A673 (cell line): ENCODE data around the gene ESPNL. TPM values are rescaled to one million over a fixed set of nuclear protein-coding genes. Genes with fewer than 3 reads are reported as not detected.

ENCODE experiments used
- BruUV-seq: library from RNA; stranded (reverse); fragments of 400-500 nt; replicated peaks from 2 replicates; lab custom pipeline; 2021; lab: Mats Ljungman, UMichigan
- CTCF ChIA-PET: fragments of 300-600 bp; sonication (Branson Sonifier 250); formaldehyde crosslinking; loops from one replicate; lab custom pipeline; 2022; ENCODE audit warnings: antibody characterized with exemption; lab: Charles Lee
- POLR2A ChIA-PET: fragments of 300-600 bp; sonication (Branson Sonifier 250); formaldehyde crosslinking; loops from one replicate; lab custom pipeline; 2022; ENCODE audit warnings: antibody characterized with exemption; ENCODE audit not compliant: low non-redundant PET; lab: Charles Lee
- DNase-seq: peaks from one replicate; pipeline ENCODE4 v3.0.0-alpha.2; 2015; ENCODE audit warnings: low spot score
- H3K27ac ChIP-seq: fragments of 200-600 bp; sonication (generic); 2 replicates; pipeline ENCODE4 v1.5.1; 2016; ENCODE audit warnings: mixed run types, low read depth, mild to moderate bottlenecking, mixed read lengths, antibody characterized with exemption, low read length; ENCODE audit not compliant: poor library complexity, severe bottlenecking
- H3K27me3 ChIP-seq: fragments of 200-600 bp; sonication (generic); replicated peaks from 2 replicates; pipeline ENCODE4 v1.6.1; 2017; ENCODE audit warnings: mixed run types, low read depth, mild to moderate bottlenecking, mixed read lengths, antibody characterized with exemption, low read length; ENCODE audit not compliant: insufficient read depth, poor library complexity
- H3K36me3 ChIP-seq: fragments of 200-600 bp; sonication (generic); 2 replicates; pipeline ENCODE4 v1.6.1; 2016; ENCODE audit warnings: mixed run types, mild to moderate bottlenecking, mixed read lengths, antibody characterized with exemption, low read length; ENCODE audit not compliant: insufficient read depth, poor library complexity, severe bottlenecking
- H3K4me1 ChIP-seq: fragments of 200-600 bp; sonication (generic); 2 replicates; pipeline ENCODE4 v1.6.1; 2017; ENCODE audit warnings: mixed run types, mild to moderate bottlenecking, mixed read lengths, antibody characterized with exemption, low read length; ENCODE audit not compliant: insufficient read depth, poor library complexity, severe bottlenecking
- H3K4me3 ChIP-seq: fragments of 200-600 bp; sonication (generic); 2 replicates; pipeline ENCODE4 v1.5.1; 2016; ENCODE audit warnings: low read depth, mixed run types, mild to moderate bottlenecking, mixed read lengths, low read length; ENCODE audit not compliant: poor library complexity, severe bottlenecking
- H3K9me3 ChIP-seq: fragments of 200-600 bp; sonication (generic); 2 replicates; pipeline ENCODE4 v1.6.1; 2016; ENCODE audit warnings: mixed run types, low read depth, mild to moderate bottlenecking, mixed read lengths, antibody characterized with exemption, low read length; ENCODE audit not compliant: poor library complexity, severe bottlenecking
- CTCF ChIP-seq: fragments of 300-800, 200-600 bp; sonication (generic); conservative IDR thresholded peaks from 2 replicates; pipeline ENCODE4 v1.5.1; 2017; ENCODE audit warnings: low read depth, mild to moderate bottlenecking, antibody characterized with exemption, low read length, moderate library complexity, mixed read lengths
- EZH2 ChIP-seq: fragments of 200-600 bp; sonication (generic); IDR thresholded peaks from 2 replicates; pipeline ENCODE4 v1.6.1; 2017; ENCODE audit warnings: borderline replicate concordance, low read depth, mild to moderate bottlenecking, mixed read lengths, antibody characterized with exemption, low read length; ENCODE audit not compliant: poor library complexity, severe bottlenecking
- intact Hi-C: fragments of 100-400 bp; cut with micrococcal nuclease; formaldehyde crosslinking; loops from one replicate; pipeline ENCODE4 v1.10.0; 2022; ENCODE audit not compliant: unreplicated experiment
- total RNA-seq: library from RNA; stranded (reverse); gene quantifications from 2 replicates; pipeline ENCODE4 v1.2.3, GENCODE V29; 2021

The ESPNL gene
- total RNA-seq, 1 experiment from 2014 or later = 0.30 TPM

GRCh38 chr2:238116298-238117198 lies 16.4 kb downstream of the ESPNL start:
- H3K27me3 ChIP-seq = no peaks in the 10 kb centered on the region
- no peak for DNase-seq
- ChIA-PET CTCF (no interaction called here), POLR2A (no interaction called here)
- no peak overlapping the region for H3K4me3 ChIP-seq
- no peak overlapping the region for H3K27ac ChIP-seq
- no peaks in the 10 kb centered on the region for H3K36me3 ChIP-seq
- no TSS peak for BruUV-seq
- intact Hi-C loops = no loop called here
- no peak for TF ChIP-seq EZH2
- TF ChIP-seq CTCF = no peak
- no peaks in the 10 kb centered on the region for H3K4me1 ChIP-seq
- H3K9me3 ChIP-seq = no peaks in the 10 kb centered on the region

- intact Hi-C loops = no loop called here
- POLR2A ChIA-PET = no interaction called here
- TF ChIP-seq CTCF (no peak), EZH2 (no peak)
- Histone ChIP-seq H3K4me3 (no peak overlapping the region), H3K27ac (no peak overlapping the region), H3K4me1 (no peaks in the 10 kb centered on the region), H3K9me3 (no peaks in the 10 kb centered on the region), H3K36me3 (no peaks in the 10 kb centered on the region), H3K27me3 (no peaks in the 10 kb centered on the region)
- CTCF ChIA-PET = no interaction called here
- DNase-seq = no peak
- BruUV-seq = no TSS peak
These were observed 17.3 kb downstream of the ESPNL start for GRCh38 chr2:238117199-238118154.

- TF ChIP-seq CTCF (no peak), EZH2 (no peak)
- intact Hi-C loops = no loop called here
- CTCF ChIA-PET = no interaction called here
- Histone ChIP-seq H3K36me3 (no peaks in the 10 kb centered on the region), H3K27me3 (no peaks in the 10 kb centered on the region), H3K4me3 (no peak overlapping the region), H3K9me3 (no peaks in the 10 kb centered on the region), H3K27ac (no peak overlapping the region), H3K4me1 (no peaks in the 10 kb centered on the region)
- POLR2A ChIA-PET = no interaction called here
- no TSS peak for BruUV-seq
- DNase-seq = no peak
These were observed 19.8 kb downstream of the ESPNL start for GRCh38 chr2:238119756-238120462.
